ENCODE data around the gene TMEM247.

TMEM247 gene

DNA sequence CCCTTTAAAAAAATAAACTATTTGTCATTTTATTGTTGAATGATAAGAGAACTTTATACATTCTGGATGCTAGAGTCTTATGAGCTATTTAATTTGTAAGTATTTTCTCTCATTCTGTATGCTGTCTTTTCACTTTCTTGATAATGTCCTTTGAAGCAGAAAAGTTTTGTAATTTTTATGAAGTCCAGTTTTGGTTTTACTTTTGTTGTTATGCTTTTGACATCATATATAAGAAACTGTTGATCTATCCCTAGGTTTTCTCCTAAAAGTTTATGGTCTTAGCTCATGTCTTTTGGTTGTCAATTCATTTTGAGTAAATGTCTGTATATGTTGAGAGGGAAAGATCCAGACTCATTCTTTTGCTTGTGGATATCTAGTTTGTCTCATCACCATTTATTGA lies 52.5 kb downstream of the TMEM247 start:
- TF ChIP-seq, protein P1, sequence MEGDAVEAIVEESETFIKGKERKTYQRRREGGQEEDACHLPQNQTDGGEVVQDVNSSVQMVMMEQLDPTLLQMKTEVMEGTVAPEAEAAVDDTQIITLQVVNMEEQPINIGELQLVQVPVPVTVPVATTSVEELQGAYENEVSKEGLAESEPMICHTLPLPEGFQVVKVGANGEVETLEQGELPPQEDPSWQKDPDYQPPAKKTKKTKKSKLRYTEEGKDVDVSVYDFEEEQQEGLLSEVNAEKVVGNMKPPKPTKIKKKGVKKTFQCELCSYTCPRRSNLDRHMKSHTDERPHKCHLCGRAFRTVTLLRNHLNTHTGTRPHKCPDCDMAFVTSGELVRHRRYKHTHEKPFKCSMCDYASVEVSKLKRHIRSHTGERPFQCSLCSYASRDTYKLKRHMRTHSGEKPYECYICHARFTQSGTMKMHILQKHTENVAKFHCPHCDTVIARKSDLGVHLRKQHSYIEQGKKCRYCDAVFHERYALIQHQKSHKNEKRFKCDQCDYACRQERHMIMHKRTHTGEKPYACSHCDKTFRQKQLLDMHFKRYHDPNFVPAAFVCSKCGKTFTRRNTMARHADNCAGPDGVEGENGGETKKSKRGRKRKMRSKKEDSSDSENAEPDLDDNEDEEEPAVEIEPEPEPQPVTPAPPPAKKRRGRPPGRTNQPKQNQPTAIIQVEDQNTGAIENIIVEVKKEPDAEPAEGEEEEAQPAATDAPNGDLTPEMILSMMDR (IDR thresholded peaks at IDR 0.05; ENCODE audit: borderline replicate concordance, control extremely low read depth, extremely low read depth, insufficient read depth, missing control alignments): no peak
- in situ Hi-C loops (cut with MboI; ENCODE audit: low sequenced_read_pairs, unreplicated experiment): no loop called here
- DNase-seq (ENCODE audit: low spot score): no peak
